HG02642 (cell line): ENCODE measurements around the gene CCDC34.

Experiments
- ATAC-seq: cut with Tn5 transposase; IDR thresholded peaks from one replicate; pipeline ENCODE4 v1.9.1; 2021; ENCODE audit warnings: mild to moderate bottlenecking; ENCODE audit not compliant: unreplicated experiment, poor library complexity

Gene CCDC34

GRCh38 chr11:27293515-27294417 is 69.2 kb downstream of the CCDC34 start:
- ATAC-seq, result no peak

- no peak for ATAC-seq
Measured at GRCh38 chr11:27292637-27293010, 70.4 kb downstream of the CCDC34 start.

GRCh38 chr11:27291954-27292636 is 70.9 kb downstream of the CCDC34 start:
- no peak for ATAC-seq

- ATAC-seq, result no peak
Measured at GRCh38 chr11:27291302-27291889, 71.6 kb downstream of the CCDC34 start.

GRCh38 chr11:27290261-27291050 is 72.6 kb downstream of the CCDC34 start:
- no peak for ATAC-seq
